ENCODE results near the gene GRIN3B. TPM values are rescaled to one million over a fixed set of nuclear protein-coding genes. Genes with fewer than 3 reads are reported as not detected.

Gene GRIN3B
- polyA plus RNA-seq, 1 of the 3 experiments (the other 2 are of a cell fraction): 1.5 TPM

DNA sequence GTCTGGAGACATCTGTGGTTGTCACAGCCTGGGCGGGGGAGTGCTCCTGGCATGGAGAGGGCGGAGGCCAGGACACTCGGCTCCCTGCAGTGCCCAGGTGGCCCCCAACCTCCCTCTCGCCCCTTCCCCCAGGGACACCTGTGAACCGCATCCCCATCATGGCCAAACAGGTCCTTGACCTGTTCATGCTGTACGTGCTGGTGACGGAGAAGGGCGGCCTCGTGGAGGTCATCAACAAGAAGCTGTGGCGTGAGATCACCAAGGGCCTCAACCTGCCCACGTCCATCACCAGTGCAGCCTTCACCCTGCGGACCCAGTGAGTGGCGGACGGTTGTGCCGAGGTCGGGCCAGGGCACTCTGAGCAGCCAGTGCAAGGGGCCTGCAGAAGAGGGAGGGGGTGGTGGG is 36.1 kb upstream of the GRIN3B start:
- Histone ChIP-seq H3K27ac (ENCODE audit: low read depth in 2 of 2, low read length in 1 of 2) (no peak overlapping the region), H3K79me2 (ENCODE audit: insufficient read depth) (no peaks in the 10 kb centered on the region), H3K36me3 (replicated peaks in 1 of 2; ENCODE audit: control insufficient read depth in 1 of 2, insufficient read depth in 2 of 2, low read length in 1 of 2) (peaks cover 16 to 19% of the 10 kb centered on the region in 2 experiments), H3F3A (replicated peaks; ENCODE audit: insufficient read depth) (peaks cover 6% of the 10 kb centered on the region), H3K27me3 (ENCODE audit: insufficient read depth) (no peaks in the 10 kb centered on the region), H3K4me2 (no peak overlapping the region), H3K9me3 (no peaks in the 10 kb centered on the region), H2AFZ (ENCODE audit: low read depth) (no peak overlapping the region), H3K4me1 (ENCODE audit: control insufficient read depth in 1 of 2, insufficient read depth in 2 of 2, low read depth in 1 of 2, low read length in 1 of 2) (no peaks in the 10 kb centered on the region), H4K20me1 (ENCODE audit: insufficient read depth) (no peaks in the 10 kb centered on the region), H3K9me2 (no peaks in the 10 kb centered on the region), H3K9ac (no peak overlapping the region), H3K4me3 (ENCODE audit: low read depth in 2 of 2, low read length in 1 of 2) (no peak overlapping the region)
- TF ChIP-seq FOSL2 (IDR thresholded peaks at IDR 0.05; ENCODE audit: borderline replicate concordance, low read depth): no peak
- TF ChIP-seq, protein P1, sequence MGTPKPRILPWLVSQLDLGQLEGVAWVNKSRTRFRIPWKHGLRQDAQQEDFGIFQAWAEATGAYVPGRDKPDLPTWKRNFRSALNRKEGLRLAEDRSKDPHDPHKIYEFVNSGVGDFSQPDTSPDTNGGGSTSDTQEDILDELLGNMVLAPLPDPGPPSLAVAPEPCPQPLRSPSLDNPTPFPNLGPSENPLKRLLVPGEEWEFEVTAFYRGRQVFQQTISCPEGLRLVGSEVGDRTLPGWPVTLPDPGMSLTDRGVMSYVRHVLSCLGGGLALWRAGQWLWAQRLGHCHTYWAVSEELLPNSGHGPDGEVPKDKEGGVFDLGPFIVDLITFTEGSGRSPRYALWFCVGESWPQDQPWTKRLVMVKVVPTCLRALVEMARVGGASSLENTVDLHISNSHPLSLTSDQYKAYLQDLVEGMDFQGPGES (IDR thresholded peaks at IDR 0.05; ENCODE audit: low read depth, low read length): no peak
- no peak for TF ChIP-seq FOXM1 (IDR thresholded peaks at IDR 0.05; ENCODE audit: low read depth)
- no peak for TF ChIP-seq TEAD4 (IDR thresholded peaks at IDR 0.05; ENCODE audit: borderline replicate concordance, insufficient read depth)
- TF ChIP-seq SIN3A (IDR thresholded peaks at IDR 0.05; ENCODE audit: borderline replicate concordance, low read depth, low read length): no peak
- no peak for TF ChIP-seq GABPA (IDR thresholded peaks at IDR 0.05; ENCODE audit: low read depth)
- no peak for TF ChIP-seq PBX3 (IDR thresholded peaks at IDR 0.05)
- no peak for TF ChIP-seq USF2 (IDR thresholded peaks at IDR 0.05; ENCODE audit: borderline replicate concordance, low read depth, low read length)
- 91% methylated on average over 11 of the region's 16 CpGs for WGBS (ENCODE audit: low lambda C conversion rate)
- CTCF ChIA-PET: interaction anchor here (1.1 to 1.2 kb wide), 2 partner anchors 8 to 20 kb away, joined by 3 to 5 read pairs; partner anchors contain the start of gene WDR18
- POLR2A ChIA-PET: no interaction called here
- no peak for DNase-seq

DNA sequence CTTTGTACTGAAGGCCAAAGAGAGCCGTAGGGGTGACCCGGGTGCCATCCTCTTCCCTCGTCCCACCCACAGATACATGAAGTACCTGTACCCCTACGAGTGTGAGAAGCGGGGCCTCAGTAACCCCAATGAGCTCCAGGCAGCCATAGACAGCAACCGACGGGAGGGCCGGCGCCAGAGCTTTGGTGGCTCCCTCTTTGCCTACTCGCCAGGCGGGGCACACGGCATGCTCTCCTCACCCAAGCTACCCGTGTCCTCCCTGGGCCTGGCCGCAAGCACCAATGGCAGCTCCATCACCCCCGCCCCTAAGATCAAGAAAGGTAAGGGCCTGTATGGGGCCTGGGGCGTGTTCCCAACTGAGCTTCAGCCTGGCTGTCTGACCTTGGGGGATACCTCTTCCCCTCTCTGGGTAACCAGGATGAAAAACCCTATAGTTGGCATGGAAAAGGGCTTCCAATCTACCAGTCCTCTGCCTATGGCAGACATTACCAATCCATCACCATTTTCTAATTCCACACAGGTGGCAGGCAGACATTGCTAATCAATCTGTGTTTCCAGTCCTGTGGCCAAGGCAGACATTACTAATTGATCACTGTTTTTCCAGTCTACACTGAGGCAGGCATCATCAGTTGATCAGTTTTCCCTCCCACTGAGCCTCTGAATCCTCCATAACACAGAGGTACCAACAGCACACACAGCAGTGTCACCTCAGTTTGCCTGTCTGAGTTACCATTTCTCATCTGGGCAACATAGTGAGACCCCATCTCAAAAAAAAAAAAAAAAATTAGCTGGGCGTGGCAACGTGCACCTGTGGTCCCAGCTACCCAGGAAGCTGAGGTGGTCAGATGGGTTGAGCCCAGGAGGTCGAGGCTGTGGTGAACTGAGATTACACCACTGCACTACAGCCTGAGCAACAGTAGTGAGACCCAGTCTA is 35.2 kb upstream of the GRIN3B start:
- no peak for DNase-seq
- no peaks in the 10 kb centered on the region for H3K9me3 ChIP-seq
- H3K9me2 ChIP-seq: no peaks in the 10 kb centered on the region
- no peaks in the 10 kb centered on the region for H3K27me3 ChIP-seq (ENCODE audit: insufficient read depth)
- no peaks in the 10 kb centered on the region for H4K20me1 ChIP-seq (ENCODE audit: insufficient read depth)
- H3K4me3 ChIP-seq (ENCODE audit: low read depth in 2 of 2, low read length in 1 of 2): no peak overlapping the region
- no peak overlapping the region for H3K4me2 ChIP-seq
- POLR2A ChIA-PET: interaction anchor here (0.6 kb wide), 2 partner anchors 207 to 526 kb away, joined by 3 to 6 read pairs; no protein-coding TSS in a partner anchor
- TF ChIP-seq GABPA (IDR thresholded peaks at IDR 0.05; ENCODE audit: low read depth): no peak
- TF ChIP-seq POLR2AphosphoS5 (IDR thresholded peaks at IDR 0.05; ENCODE audit: low read depth, low read length): no peak
- TF ChIP-seq ELF1 (IDR thresholded peaks at IDR 0.05): no peak
- TF ChIP-seq, protein P2, sequence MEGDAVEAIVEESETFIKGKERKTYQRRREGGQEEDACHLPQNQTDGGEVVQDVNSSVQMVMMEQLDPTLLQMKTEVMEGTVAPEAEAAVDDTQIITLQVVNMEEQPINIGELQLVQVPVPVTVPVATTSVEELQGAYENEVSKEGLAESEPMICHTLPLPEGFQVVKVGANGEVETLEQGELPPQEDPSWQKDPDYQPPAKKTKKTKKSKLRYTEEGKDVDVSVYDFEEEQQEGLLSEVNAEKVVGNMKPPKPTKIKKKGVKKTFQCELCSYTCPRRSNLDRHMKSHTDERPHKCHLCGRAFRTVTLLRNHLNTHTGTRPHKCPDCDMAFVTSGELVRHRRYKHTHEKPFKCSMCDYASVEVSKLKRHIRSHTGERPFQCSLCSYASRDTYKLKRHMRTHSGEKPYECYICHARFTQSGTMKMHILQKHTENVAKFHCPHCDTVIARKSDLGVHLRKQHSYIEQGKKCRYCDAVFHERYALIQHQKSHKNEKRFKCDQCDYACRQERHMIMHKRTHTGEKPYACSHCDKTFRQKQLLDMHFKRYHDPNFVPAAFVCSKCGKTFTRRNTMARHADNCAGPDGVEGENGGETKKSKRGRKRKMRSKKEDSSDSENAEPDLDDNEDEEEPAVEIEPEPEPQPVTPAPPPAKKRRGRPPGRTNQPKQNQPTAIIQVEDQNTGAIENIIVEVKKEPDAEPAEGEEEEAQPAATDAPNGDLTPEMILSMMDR (IDR thresholded peaks at IDR 0.05): no peak
- no peak for TF ChIP-seq TCF12 (IDR thresholded peaks at IDR 0.05)
- no peak for TF ChIP-seq TEAD4 (IDR thresholded peaks at IDR 0.05; ENCODE audit: borderline replicate concordance, insufficient read depth)
- TF ChIP-seq RXRA (IDR thresholded peaks at IDR 0.05; ENCODE audit: borderline replicate concordance, low read depth): no peak
- no peaks in the 10 kb centered on the region for H3K79me2 ChIP-seq (ENCODE audit: insufficient read depth)
- H2AFZ ChIP-seq (ENCODE audit: low read depth): no peak overlapping the region
- peaks cover 6% of the 10 kb centered on the region for H3F3A ChIP-seq (replicated peaks; ENCODE audit: insufficient read depth)
- no peak overlapping the region for H3K27ac ChIP-seq (ENCODE audit: low read depth in 2 of 2, low read length in 1 of 2)
- H3K9ac ChIP-seq: no peak overlapping the region
- CTCF ChIA-PET: interaction anchor here (1.1 to 1.2 kb wide), 2 partner anchors 9 to 19 kb away, joined by 3 to 5 read pairs; partner anchors contain the start of gene WDR18
- 93% methylated on average over 9 of the region's 19 CpGs for WGBS (ENCODE audit: low lambda C conversion rate)
- H3K36me3 ChIP-seq (replicated peaks in 1 of 2; ENCODE audit: control insufficient read depth in 1 of 2, insufficient read depth in 2 of 2, low read length in 1 of 2): peaks cover 16 to 25% of the 10 kb centered on the region in 2 experiments
- H3K4me1 ChIP-seq (ENCODE audit: control insufficient read depth in 1 of 2, insufficient read depth in 2 of 2, low read depth in 1 of 2, low read length in 1 of 2): no peaks in the 10 kb centered on the region
